Measurements from ENCODE around the gene ATP2A2. TPM values are rescaled to one million over a fixed set of nuclear protein-coding genes. Genes with fewer than 3 reads are reported as not detected.

The ATP2A2 gene
- total RNA-seq, 1 donor from 2014 or later, result 185 TPM

DNA sequence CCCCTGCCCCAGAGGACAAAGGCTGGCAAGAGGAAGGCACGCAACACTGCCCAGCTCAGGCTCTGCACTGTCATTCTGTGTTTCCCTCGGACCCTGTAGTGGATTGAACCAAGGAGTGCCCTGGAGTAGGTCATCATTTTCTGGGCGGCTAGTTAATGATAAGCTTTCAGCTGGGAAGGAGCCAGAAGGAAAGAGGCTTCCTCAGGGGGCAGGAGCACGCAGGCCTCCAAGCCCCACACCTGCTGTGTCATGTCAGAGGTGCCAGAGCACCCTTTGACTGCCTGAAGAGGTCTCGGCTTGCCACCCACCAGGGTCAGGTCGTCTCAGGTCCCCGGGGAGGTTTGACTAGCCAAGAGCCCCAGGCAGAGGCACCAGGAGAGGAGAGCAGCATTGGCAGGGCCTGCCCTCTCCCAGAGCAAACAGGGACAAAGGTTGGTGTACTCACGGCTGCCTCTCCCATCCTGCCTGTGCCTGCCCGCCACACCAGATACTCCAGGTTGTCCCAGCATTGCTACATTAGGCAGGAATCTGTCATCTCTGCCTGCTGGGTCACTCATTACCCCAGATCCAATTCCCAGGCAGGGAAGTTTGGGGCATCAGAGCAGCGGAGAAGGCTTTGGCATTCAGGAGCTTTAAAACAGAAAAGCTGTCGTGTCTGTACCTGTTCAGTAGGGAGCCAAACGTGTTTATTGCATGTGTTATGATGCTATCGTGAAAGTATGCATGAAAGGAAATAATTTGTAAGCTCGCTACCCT, 33.5 kb upstream of the ATP2A2 start:
- no peaks in the 10 kb centered on the region for H3K9me3 ChIP-seq
- H3K27me3 ChIP-seq, result no peaks in the 10 kb centered on the region
- H3K27ac ChIP-seq, result peak overlapping the region; percentile 69 to 77
- H3K4me3 ChIP-seq, result no peak overlapping the region
- peaks cover 25 to 26% of the 10 kb centered on the region in 2 donors for H3K4me1 ChIP-seq
- DNase-seq (ENCODE audit: low spot score in 2 of 2), result no peak
- intact Hi-C loops (cut with DNase I), result loop anchor here (2.0 kb wide), 1 partner anchor 33 kb away; the partner anchor contains the start of gene ATP2A2
- TF ChIP-seq, protein P1, sequence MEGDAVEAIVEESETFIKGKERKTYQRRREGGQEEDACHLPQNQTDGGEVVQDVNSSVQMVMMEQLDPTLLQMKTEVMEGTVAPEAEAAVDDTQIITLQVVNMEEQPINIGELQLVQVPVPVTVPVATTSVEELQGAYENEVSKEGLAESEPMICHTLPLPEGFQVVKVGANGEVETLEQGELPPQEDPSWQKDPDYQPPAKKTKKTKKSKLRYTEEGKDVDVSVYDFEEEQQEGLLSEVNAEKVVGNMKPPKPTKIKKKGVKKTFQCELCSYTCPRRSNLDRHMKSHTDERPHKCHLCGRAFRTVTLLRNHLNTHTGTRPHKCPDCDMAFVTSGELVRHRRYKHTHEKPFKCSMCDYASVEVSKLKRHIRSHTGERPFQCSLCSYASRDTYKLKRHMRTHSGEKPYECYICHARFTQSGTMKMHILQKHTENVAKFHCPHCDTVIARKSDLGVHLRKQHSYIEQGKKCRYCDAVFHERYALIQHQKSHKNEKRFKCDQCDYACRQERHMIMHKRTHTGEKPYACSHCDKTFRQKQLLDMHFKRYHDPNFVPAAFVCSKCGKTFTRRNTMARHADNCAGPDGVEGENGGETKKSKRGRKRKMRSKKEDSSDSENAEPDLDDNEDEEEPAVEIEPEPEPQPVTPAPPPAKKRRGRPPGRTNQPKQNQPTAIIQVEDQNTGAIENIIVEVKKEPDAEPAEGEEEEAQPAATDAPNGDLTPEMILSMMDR (IDR thresholded peaks at IDR 0.05), result no peak
- H3K36me3 ChIP-seq, result no peaks in the 10 kb centered on the region

DNA sequence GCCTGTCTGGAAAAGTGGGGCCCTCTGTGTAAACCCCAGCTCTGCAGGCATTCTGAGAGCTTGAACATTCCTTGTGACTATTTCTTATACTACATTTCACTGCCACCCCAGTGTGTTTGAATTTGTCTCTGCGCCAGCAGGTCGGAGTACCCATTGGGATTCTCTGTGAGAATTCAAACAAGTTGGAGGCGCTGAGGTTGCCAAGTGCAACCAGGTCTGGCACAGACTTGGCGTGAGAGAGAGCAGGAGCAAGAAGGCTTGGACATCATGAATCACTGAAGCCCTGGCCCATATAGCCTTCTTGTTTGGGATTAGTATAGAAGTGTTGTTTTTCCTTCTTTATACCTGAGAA, 33.0 kb upstream of the ATP2A2 start:
- Histone ChIP-seq H3K27ac (peak overlapping the region; percentile 69 to 77), H3K27me3 (no peaks in the 10 kb centered on the region), H3K4me1 (peaks cover 26 to 30% of the 10 kb centered on the region in 2 donors), H3K9me3 (no peaks in the 10 kb centered on the region), H3K4me3 (no peak overlapping the region), H3K36me3 (no peaks in the 10 kb centered on the region)
- TF ChIP-seq, protein P1 (IDR thresholded peaks at IDR 0.05), result no peak
- DNase-seq (ENCODE audit: low spot score in 2 of 2), result no peak
- intact Hi-C loops (cut with DNase I), result loop anchor here (2.0 kb wide), 1 partner anchor 33 kb away; the partner anchor contains the start of gene ATP2A2

DNA sequence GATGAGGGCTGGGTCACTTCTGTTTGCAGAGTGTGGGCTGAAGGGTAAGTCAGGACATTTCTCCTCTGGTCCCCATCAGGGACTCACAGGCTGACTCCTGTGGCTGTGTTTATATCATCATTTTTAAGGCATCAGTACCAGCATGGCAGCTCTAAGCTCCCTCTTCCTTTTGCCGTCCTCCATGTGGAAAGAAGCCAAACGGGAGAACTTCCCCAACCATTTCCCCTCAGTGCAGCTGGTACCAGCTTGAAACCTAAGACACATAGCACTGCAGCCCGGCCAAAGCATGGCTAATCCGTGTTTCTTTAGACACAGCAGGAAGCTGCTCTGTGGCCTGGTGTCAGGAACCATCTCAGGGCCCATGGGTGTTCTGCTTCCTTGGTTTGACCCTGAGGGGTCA, 31.9 kb upstream of the ATP2A2 start:
- TF ChIP-seq, protein P1 (IDR thresholded peaks at IDR 0.05), result no peak
- H3K4me3 ChIP-seq, result no peak overlapping the region
- peak overlapping the region; percentile 50 to 69 for H3K27ac ChIP-seq
- H3K4me1 ChIP-seq, result peaks cover 26 to 34% of the 10 kb centered on the region in 2 donors
- no peaks in the 10 kb centered on the region for H3K27me3 ChIP-seq
- H3K36me3 ChIP-seq, result no peaks in the 10 kb centered on the region
- intact Hi-C loops (cut with DNase I), result loop anchor here (2.0 kb wide), 1 partner anchor 32 kb away; the partner anchor contains the start of gene ATP2A2
- H3K9me3 ChIP-seq, result no peaks in the 10 kb centered on the region
- no peak for DNase-seq (ENCODE audit: low spot score in 2 of 2)

DNA sequence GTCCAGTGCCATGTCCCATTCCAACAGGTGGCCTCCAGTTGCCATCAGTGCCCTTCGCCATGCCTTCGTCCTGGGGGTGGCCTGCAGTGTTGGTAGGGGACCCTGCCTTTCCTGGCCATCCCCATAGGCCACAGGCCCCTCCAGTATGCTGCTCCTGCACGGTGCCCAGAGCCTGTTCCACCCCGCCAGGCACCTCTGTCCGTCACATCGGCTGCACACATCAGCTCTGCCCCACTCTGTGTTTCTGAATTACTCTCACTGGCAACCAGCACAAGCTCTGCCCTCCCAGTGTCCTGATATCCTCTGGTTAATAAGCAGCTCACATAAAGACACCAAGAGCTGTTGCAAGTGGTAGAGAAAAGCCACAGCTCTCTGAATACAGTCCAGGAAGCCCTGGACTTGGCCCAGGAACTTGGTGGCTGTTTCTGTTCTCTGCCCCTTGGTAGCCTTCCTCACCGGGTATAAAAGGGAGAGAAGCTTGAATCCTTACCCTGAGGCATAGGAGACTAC, 31.3 kb upstream of the ATP2A2 start:
- Histone ChIP-seq H3K4me1 (peaks cover 26 to 34% of the 10 kb centered on the region in 2 donors), H3K27ac (peak overlapping the region; percentile 50 to 69), H3K27me3 (no peaks in the 10 kb centered on the region), H3K4me3 (no peak overlapping the region), H3K36me3 (no peaks in the 10 kb centered on the region), H3K9me3 (no peaks in the 10 kb centered on the region)
- peak in 1 of 2 donors; percentile 58 for DNase-seq (ENCODE audit: low spot score in 2 of 2)
- TF ChIP-seq, protein P1 (IDR thresholded peaks at IDR 0.05), result no peak
- intact Hi-C loops (cut with DNase I), result loop anchor here (2.0 kb wide), 1 partner anchor 31 kb away; the partner anchor contains the start of gene ATP2A2

DNA sequence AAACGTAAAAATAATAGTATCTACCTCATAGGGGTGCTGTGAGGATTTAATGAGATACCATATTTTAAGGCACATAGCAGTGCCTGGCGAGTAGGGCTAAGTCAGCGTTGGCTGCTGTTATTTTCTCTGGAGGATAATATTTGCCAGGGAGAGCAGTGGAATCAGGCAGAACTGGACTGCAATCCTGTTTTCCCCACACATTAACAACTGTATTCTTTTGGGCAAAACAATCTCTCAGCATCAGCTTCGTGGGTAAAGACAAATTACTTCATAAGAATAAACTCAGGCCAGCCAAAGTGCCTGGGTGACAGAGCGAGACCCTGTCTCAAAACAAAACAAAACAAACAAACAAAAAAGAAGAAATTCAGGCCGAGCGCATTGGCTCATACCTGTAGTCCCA, 29.7 kb upstream of the ATP2A2 start:
- H3K9me3 ChIP-seq, result no peaks in the 10 kb centered on the region
- no peaks in the 10 kb centered on the region for H3K27me3 ChIP-seq
- no peak for DNase-seq (ENCODE audit: low spot score in 2 of 2)
- intact Hi-C loops (cut with DNase I), result no loop called here
- H3K4me3 ChIP-seq, result no peak overlapping the region
- no peaks in the 10 kb centered on the region for H3K36me3 ChIP-seq
- H3K4me1 ChIP-seq, result peaks cover 26 to 33% of the 10 kb centered on the region in 2 donors
- TF ChIP-seq, protein P1 (IDR thresholded peaks at IDR 0.05), result no peak
- H3K27ac ChIP-seq, result peak overlapping the region in 1 of 2 donors; percentile 17

Data from ascending aorta (tissue), 2 donors.